H7 (cell line): ENCODE measurements around the gene FAM114A2. TPM values are rescaled to one million over a fixed set of nuclear protein-coding genes. Genes with fewer than 3 reads are reported as not detected.
A peak's percentile ranks its signal among the peaks of the same experiment; 100 is the strongest.
"Not testable (repeated sequence)": the region's sequence is repeated elsewhere in the genome, so short reads cannot be mapped to it uniquely, and the experiment has no call there.

ENCODE experiments used
- DNase-seq: peaks from one replicate; pipeline ENCODE4 v3.0.0; 2012
- H3K27me3 ChIP-seq: 2 replicates; pipeline ENCODE4 v1.6.0; 2011; ENCODE audit warnings: mild to moderate bottlenecking, low read length; ENCODE audit not compliant: control insufficient read depth, insufficient read depth
- H3K36me3 ChIP-seq: replicated peaks from 2 replicates; pipeline ENCODE4 v1.5.1; 2011; ENCODE audit warnings: low read length; ENCODE audit not compliant: control insufficient read depth, insufficient read depth
- H3K4me3 ChIP-seq: 2 replicates; pipeline ENCODE4 v1.5.1; 2011; ENCODE audit warnings: low read depth, mild to moderate bottlenecking, control low read depth, low read length, moderate library complexity; ENCODE audit not compliant: insufficient read depth
- total RNA-seq: library from RNA; depleted of rRNA; stranded (reverse); fragments of >200 nt; shearing (Covaris generic); gene quantifications from 2 replicates; pipeline ENCODE4 v1.2.3, GENCODE V29; 2014; rRNA removed

FAM114A2 gene
- total RNA-seq, result 6.1 and 9.6 TPM in 2 replicates

GRCh38 chr5:154038707-154039457 is at the start of gene FAM114A2, which contains the start of gene MFAP3:
Gene FAM114A2, minus strand, starts transcription at chr5:154038910. Its CDS starts 3,957 bp downstream, at chr5:154034953.
Gene MFAP3, plus strand, starts transcription at chr5:154038967. Its CDS starts 10,756 bp downstream, at chr5:154049723.
- no peaks in the 10 kb centered on the region for H3K36me3 ChIP-seq
- peak within 1 kb of the TSS; percentile 87 for H3K4me3 ChIP-seq
- no peaks in the 10 kb centered on the region for H3K27me3 ChIP-seq
- peak; percentile 89 for DNase-seq

GRCh38 chr5:154087260-154087659 is 48.5 kb upstream of the FAM114A2 start:
- H3K4me3 ChIP-seq, result no peak overlapping the region
- no peak for DNase-seq
- no peaks in the 10 kb centered on the region for H3K36me3 ChIP-seq
- no peaks in the 10 kb centered on the region for H3K27me3 ChIP-seq

GRCh38 chr5:154086641-154087040 is 47.9 kb upstream of the FAM114A2 start:
- H3K27me3 ChIP-seq, result no peaks in the 10 kb centered on the region
- no peak for DNase-seq
- H3K4me3 ChIP-seq, result no peak overlapping the region
- H3K36me3 ChIP-seq, result no peaks in the 10 kb centered on the region

DNA sequence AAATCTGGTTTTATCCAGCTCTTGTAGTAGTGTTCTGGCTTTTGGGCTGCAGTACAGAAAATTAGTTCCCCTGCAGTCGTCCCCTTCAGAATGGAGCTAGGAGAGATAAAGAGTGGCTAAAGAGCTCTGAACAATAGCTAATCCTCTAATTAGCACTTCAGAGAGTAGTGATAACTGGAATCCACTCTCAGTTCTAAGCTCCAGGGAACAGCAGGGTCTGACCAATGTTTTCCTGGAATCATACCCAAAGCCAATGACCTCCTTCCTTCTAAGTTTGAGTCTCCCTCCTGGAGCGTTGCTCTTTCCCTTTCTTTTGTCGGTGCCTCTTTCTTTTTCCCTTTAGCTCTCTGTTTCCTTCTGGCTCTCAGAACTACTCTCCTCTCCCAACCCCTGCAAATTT is 47.4 kb upstream of the FAM114A2 start:
- no peak overlapping the region for H3K4me3 ChIP-seq
- H3K27me3 ChIP-seq, result no peaks in the 10 kb centered on the region
- H3K36me3 ChIP-seq, result no peaks in the 10 kb centered on the region
- DNase-seq, result no peak

DNA sequence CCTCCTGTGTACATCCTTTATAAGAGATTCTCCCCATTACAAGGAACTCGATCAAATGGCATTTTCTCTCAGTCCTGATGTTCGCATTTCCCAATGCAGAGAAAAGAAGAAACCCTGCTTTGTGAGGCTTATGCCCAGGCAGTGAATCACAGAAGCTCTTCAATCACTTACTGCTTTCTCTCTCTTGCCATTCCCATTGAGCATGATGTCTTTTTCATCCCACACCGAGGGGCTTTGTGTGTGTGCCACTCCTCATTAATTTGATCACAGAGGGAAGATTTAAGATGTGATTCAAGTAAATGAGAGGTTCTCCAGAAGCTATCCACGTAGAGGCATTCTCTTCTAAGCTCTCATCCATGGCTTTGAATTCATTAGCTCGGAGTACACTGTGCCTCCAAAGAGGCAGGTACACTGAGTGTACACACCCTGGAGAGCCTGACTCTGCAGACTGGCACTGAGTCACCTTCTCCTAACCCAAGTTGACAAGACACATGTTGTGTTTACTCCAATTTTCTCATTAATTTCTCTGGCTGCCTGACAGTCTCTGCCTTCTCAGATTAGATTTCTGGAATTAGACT is 45.4 kb upstream of the FAM114A2 start:
- no peak overlapping the region for H3K4me3 ChIP-seq
- DNase-seq, result no peak
- H3K36me3 ChIP-seq, result no peaks in the 10 kb centered on the region
- H3K27me3 ChIP-seq, result no peaks in the 10 kb centered on the region

DNA sequence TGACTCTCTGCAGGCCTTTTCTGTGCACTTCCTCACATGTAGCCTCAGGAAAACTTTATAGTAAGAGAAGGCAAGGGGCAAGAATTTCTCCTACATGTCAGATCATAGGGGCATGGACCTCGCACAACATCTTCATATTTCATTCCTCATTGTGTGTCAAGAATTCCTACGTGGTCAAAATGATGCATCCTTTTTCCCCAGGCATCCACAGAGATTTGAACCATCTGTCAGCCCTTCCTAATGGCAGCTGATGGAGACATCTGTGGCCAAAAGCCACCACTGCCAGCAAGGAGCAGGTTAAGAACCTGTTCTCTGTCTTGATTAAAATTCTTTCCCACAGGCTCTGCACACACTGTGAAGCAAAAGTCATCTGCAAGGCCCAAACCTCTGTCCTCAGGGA is 42.5 kb upstream of the FAM114A2 start:
- Histone ChIP-seq H3K36me3 (no peaks in the 10 kb centered on the region), H3K4me3 (no peak overlapping the region), H3K27me3 (peaks cover 1% of the 10 kb centered on the region; the same call in 1 of the 2 replicates)
- DNase-seq, result no peak

GRCh38 chr5:154078272-154078671 is 39.6 kb upstream of the FAM114A2 start:
- DNase-seq, result no peak
- H3K27me3 ChIP-seq, result peaks cover 1% of the 10 kb centered on the region; the same call in 1 of the 2 replicates
- no peak overlapping the region for H3K4me3 ChIP-seq

DNA sequence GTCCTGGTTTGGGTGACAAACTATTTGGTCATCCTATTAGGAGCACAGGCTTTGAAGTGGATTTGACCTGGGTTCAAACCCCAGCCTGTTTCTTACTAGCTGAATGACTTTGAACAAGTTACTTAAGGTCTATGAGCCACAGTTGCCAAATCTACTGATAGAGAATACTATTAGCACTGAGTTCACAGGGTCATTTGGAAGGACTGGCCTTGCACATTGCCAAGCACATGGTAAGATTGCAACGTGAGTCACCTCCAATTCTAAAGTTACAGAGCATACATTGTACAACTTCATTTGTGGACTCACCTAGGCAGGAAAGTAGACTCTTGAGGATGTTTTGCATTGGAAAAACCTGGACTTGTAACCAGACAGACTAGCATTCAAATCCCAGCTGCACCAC is 39.0 kb upstream of the FAM114A2 start:
- no peak for DNase-seq
- Histone ChIP-seq H3K27me3 (peaks cover 1% of the 10 kb centered on the region; the same call in 1 of the 2 replicates), H3K4me3 (no peak overlapping the region), H3K36me3 (no peaks in the 10 kb centered on the region)

More at GRCh38 chr5:154078272-154078671, 39.6 kb upstream of the FAM114A2 start:
- H3K36me3 ChIP-seq, result no peaks in the 10 kb centered on the region

DNA sequence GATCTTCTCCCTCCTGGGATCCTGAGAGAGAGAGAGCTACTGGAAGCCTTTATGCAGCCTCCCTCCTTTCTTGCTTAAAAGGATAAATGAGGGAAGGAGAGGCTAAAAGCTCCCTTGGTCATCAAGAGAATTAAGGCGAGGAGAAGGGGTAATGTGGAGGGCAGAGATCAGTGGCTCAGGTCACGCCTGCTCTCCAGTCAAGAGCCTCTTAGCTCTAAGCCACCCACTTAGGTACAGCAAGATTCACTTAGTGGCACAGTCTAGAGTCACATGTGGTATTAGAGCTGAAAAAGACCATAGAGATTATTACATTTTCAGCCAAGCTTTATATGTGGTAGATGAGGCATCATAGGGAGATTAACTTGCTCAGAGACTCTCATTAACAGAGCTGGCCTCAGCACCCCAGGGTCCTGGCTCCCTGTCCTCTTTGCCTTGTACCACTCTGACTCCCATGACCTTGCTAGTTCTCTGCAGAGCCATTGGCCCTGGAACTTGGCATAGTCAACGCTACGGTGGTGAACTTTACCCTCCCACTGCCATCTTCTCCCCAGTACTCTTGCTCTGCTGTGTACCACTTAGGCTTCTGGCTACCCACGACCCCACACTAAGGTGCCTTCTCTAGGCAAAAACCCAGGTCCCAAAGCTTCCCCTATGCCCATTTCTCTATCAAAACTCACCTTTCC is 37.7 kb upstream of the FAM114A2 start:
- peaks cover 1% of the 10 kb centered on the region; the same call in 1 of the 2 replicates for H3K27me3 ChIP-seq
- H3K4me3 ChIP-seq, result no peak overlapping the region
- no peaks in the 10 kb centered on the region for H3K36me3 ChIP-seq
- DNase-seq, result no peak

GRCh38 chr5:154072414-154073171 is 33.9 kb upstream of the FAM114A2 start:
- no peaks in the 10 kb centered on the region for H3K36me3 ChIP-seq
- no peak overlapping the region for H3K4me3 ChIP-seq
- H3K27me3 ChIP-seq, result peaks cover 1% of the 10 kb centered on the region; the same call in 1 of the 2 replicates
- DNase-seq, result peak; percentile 57

DNA sequence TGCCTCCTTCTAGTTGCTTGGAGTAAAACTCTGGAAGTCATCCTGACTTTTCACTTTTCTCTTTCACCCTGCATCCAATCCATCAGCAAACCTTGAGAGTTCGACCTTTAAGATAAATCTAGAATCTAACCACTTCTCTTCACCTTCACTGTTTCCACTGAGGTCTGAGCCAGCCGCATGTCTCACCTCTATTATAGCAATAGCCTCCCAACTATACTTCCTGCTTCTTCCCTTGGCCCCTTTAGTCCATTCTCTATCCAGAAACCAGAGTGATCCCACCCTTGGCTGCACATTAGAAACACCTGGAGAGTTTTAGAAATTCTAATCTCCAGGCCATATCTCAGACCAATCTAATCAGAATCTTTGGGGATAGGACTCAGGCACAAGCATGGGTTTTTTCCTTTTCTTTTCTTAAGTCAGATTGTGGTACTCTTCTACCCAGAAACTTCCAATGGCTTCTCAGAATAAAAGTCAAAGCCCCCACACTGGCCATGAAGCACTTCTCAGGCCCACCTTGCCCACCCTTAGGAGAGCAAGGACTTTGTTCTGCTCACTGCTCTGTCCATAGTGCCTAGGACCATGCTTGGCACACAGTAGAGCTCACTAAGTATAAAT is 33.2 kb upstream of the FAM114A2 start:
- no peak overlapping the region for H3K4me3 ChIP-seq
- peaks cover under 1% of the 10 kb centered on the region; the same call in 1 of the 2 replicates for H3K27me3 ChIP-seq
- no peaks in the 10 kb centered on the region for H3K36me3 ChIP-seq
- DNase-seq, result no peak

GRCh38 chr5:154069854-154070253 is 31.1 kb upstream of the FAM114A2 start:
- H3K27me3 ChIP-seq, DNase-seq, H3K4me3 ChIP-seq, H3K36me3 ChIP-seq: not testable (repeated sequence)

GRCh38 chr5:154065971-154066370 is 27.3 kb upstream of the FAM114A2 start:
- no peak overlapping the region for H3K4me3 ChIP-seq
- DNase-seq, result no peak
- no peaks in the 10 kb centered on the region for H3K27me3 ChIP-seq
- no peaks in the 10 kb centered on the region for H3K36me3 ChIP-seq

- H3K36me3 ChIP-seq, result no peaks in the 10 kb centered on the region
- H3K27me3 ChIP-seq, result no peaks in the 10 kb centered on the region
- no peak overlapping the region for H3K4me3 ChIP-seq
- DNase-seq, result no peak
Observed at GRCh38 chr5:154063372-154063771, 24.7 kb upstream of the FAM114A2 start.
